HG03064 (cell line): Measurements from ENCODE around the gene RUNX3.
A peak's percentile ranks its signal among the peaks of the same experiment; 100 is the strongest.

Experiments
- ATAC-seq: cut with Tn5 transposase; IDR thresholded peaks from one replicate; pipeline ENCODE4 v1.9.1; 2021; ENCODE audit warnings: low read depth; ENCODE audit not compliant: unreplicated experiment

Gene RUNX3

DNA sequence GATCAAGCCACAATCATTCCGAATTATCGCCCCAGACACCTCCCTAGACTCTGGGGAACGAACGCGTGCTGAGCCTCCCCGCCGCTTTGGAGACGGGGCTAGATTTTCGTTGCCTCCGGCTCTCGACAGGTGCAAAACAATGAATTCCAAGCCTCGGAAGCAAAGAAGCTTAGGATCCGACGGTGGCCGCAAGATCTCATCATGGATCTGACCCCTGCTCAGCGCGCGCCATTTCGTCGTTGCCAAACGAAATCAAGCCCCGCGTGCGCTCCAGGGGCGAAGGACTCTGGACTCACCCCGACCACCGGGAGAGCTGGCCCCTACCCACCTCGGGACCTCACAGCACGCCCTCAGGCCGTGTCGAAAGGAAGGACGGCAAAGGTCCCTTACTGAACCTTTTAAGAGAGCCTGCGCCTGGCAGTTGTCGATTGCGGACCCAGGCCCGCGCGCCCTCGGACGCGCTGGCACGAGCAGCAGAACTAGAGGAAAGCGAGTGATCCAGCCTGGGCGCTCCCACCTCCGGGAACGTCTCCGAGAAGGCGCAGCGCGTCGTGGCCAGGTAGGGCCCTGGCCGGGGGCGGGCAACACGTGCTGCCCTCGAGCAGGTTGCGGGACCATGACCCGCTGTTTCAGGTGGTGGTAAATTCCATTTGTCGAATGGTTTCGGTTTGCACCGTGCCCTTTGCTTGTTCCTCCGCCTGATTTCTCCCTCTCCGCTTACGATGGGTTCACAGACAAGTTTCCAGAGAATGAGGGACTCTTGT is 1.6 kb upstream of the RUNX3 start:
- ATAC-seq, result no peak

DNA sequence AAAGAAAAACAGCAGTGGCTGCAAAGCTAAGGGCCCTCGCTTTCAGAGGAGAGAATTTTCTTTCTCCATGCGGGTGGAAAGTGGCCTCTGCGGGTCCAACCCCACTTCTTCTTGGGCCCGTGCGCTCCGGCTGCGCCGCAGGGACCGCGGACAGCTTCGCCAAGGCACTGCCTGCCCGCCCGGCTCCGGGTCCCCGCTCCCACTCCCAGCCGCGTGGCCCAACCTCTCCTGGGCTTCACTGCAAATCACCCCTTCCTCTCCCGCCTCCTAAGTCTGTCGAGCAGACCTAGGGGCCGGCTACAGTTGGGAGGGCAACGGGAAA is 1.0 kb upstream of the RUNX3 start:
- ATAC-seq, result no peak

DNA sequence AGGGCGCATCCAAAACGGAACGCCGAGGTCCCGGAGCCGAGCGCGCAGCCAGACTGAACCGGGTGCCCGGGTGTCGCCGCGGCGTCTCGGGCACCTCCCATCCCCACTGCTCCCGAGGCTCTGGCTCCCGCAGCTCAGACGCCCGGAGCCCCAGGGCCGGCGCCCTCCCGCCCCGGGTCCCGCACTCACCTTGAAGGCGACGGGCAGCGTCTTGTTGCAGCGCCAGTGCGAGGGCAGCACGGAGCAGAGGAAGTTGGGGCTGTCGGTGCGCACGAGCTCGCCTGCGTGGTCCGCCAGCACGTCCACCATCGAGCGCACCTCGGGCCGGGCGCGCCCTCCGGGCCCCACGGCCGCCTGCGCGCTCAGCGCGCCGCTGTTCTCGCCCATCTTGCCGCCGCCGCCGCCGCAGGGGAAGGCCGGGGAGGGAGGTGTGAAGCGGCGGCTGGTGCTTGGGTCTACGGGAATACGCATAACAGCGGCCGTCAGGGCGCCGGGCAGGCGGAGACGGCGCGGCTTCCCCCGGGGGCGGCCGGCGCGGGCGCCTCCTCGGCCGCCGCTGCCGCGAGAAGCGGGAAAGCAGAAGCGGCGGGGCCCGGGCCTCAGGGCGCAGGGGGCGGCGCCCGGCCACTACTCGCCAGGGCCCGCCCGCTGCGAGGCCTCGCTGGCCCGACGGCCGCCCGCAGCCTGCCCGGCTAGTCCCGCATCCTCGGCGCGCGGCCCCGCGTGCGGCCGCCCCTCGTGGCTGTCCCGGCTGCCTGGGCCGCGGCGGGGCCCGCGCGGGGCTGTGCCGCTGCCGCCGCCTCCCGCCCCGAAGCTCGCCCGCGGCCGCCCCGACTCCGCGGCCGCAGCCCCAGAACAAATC is 447 bp downstream of the RUNX3 start:
- ATAC-seq, result peak; percentile 8

DNA sequence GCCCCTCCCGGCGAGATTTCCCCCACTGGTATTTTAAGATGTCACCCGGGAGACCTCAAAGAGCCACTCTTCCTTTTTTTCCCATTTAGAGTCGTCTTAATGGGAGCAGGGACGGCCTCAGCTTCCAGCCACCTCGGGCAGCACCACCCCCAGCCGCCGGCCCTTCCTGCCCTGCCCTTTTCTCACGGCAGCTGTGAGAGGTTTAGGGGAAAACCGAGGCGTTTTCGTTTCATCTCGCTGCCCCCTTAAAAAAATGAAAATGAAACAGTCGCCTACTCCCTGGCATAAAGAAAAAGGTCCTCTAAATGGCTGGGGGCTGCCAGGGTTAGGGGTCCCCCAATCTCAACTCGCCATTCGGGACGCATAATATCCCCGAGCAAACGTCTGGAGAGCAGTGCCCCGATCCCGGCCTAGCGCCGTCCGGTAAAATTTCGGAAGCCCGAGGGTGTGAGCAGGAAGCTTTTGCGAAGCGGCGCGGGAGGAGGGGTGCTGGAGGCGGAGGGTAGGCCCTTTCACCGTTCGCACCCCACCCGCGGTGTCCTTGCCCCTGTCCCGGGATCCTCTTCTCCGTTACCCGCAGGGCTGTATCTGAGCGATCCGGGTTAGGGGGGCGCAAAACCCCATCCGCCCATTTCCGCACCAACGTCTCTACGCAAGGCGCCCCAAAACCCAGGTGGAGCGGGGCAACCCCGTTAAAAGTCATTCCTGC is 1.2 kb downstream of the RUNX3 start:
- ATAC-seq, result no peak

DNA sequence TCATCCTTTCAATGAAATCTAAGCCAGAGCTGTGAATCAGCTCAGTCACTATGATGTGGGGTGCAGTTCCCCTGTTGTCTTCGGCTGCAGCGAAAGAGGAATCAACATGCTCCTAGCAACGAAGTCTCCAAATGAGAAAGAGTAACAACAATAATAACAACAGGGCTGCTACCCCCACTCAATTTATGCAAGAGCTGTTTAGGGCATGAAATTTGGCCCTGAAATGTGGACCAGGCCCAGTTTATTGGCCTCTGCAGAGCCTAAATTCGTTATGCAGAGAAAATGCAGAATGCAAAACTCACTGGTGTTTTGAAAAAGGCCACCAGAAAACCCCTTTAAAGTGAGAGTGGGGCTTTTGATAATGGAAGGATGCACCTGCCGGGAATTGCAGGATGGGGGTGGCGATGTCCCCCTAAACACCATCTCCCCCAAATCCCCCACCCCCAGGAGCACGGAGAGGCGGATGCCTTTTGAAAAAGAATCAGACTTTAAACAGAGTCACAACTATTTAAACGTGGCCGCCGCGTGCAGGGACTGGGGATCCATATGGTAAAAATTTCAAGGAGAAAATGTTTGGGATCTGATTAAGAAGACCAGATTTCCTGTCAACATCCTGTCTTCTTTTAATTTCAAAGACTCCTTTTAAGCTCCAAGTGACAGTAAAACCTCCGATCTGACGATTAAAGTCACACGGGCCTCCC is 1.9 kb downstream of the RUNX3 start:
- ATAC-seq, result no peak

DNA sequence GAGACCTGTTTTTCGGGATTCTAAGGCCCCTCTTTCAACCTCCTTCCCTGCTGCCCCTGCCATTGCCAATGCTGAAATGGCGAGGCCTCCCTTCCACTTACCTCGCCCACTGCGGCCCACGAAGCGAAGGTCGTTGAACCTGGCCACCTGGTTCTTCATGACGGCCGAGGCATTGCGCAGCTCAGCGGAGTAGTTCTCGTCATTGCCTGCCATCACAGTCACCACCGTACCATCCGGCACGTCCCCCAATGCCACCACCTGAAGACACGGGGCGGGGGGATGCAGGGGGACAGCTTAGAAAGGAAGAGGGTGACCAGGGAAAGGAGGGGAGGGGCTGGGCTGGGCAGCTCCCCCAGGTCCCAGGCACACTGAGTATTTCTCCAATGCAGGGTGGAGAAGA is 2.6 kb downstream of the RUNX3 start:
- no peak for ATAC-seq

DNA sequence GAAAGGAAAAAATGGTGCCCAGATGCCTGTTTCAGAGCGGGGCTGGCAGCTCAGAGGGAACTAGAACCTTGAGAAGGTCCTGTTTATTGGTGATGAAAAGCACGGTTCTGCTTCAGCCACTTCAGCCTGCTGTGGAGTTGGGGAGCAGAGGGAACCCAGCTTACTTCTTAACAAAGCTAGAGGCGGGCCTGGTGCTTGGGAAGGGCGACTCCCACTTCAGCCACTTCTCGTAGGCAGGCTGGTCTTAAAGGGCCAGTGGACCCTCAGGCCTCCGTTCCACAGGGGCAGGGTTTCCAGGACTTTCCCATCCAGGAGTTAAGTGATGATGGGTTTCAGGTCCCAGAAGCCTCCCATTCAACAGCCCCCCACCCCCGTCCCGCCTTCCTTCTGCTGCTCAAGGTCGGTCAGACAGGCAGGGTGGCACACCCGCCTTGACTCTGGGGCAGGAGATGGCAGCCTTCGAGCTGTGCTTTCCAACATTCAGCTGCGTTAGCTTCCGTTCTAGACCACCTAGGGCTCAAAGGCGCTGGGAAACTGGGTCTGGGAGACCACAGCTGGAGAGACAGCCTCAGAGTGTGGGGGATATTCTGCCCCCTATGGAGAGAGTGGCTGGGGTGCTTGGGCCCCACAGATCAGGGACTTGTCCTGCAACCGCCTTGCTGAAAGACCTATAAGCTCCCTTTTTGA is 3.4 kb downstream of the RUNX3 start:
- ATAC-seq, result no peak

DNA sequence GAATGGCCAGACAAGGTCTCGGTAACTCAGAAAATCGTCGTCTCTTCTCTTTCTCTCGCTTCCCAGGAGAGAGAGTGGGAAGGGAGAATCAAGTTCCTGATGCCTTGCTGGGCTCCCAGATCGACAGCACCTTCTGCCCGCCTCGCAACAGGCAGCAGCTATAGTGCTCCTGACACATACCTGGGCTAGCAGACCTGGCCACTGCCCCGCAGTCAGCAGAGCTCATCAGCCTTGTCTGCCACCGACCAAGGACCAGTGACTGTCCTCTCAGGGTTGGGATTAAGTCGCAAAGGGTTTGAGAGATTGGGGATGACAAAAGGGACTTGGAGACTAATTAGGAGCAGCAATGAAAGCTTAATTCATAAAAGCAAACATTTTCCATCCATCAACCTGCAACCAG is 4.1 kb downstream of the RUNX3 start:
- ATAC-seq, result no peak

DNA sequence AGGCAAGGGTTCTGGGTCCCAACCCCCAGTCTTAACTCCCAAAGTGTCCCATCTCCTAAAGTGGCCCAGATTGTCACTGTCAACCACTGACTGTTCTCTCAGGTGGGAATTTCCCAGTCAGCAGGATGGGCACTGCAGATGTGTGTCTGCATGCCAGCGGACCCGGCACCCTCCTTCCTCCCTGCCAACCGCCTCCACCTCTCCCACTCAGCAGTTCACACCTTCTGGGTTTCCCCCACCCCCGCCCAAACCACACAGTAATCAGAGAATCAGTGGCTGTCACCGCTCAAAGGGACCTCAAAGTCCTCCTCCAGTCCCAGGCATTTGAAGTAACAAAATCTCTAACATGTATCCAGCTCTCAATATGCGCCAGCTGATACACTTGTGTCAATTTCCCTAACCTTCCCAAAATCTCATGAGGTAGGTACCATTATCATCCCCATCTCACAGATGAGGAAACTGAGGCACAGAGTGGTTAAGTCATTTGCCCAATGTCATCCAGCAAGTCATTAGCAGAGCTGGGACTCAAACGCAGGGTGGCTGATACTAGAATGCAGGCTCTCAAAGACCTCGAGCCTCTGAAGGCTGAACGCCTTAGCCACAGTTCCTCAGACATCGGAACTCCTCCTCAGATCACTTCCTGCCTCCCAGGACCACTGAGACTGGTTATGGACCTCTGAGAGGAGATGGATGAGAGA is 4.8 kb downstream of the RUNX3 start:
- ATAC-seq, result no peak

DNA sequence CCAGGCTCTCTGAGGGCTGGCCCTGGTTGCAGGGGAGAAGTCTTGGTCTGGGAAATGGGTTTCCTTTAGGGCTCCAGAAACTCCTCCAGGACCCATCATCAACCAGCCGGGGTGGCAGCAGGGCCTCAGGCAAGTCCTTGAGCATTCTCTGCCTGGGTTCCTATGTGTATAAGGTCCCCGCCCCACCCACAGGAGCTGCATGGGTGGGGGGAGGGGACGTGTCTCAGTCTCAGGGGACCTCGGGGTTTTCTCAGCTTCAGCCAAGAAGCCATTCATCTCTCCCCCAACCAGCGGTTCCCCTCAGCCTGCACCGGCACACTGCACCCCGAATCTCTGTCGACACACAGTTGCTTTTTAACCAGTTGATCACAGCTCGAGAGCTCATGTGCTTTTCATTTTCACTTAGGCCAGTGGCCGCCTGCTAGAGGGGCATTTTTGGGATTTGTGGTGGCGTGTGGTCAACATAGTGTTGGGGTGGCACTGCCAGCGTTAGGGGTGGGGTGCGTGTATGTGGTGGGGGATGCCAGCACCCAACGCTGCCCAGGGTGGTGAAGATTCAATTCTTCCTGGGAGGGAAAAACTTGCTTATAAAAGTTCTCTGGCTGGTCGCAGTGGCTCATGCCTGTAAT is 6.5 kb downstream of the RUNX3 start:
- ATAC-seq, result no peak

DNA sequence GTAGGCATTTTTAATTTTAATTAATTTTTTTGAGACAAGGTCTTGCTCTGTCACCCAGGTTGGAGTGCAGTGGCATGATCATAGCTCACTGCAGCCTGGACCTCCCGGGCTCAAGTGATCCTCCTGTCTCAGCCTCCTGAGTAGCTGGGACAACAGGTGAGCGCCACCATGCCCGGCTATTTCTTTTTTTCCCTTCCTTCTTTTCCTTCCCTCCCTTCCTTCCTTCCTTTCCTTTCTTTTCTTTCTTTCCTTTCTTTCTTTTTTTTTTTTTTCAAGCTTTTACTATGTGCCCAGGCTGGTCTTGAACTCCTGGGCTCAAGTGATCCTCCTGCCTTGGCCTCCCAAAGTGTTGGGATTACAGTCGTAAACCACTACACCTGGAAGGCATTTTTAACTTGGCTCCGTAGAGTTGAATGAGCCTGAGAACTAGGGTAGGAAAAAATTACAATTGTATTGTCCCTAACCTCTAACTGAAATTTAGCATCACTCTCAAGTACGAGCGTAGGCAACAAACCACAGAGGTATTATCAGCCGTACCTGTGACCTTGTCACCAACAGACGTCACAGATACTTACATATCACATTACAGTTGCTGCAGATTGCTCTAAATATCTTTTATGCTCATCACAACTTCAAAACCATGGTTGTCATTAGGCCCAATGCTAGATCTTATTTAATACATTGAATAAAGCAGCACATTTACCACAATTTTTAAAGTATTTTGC is 8.0 kb downstream of the RUNX3 start:
- ATAC-seq, result no peak

DNA sequence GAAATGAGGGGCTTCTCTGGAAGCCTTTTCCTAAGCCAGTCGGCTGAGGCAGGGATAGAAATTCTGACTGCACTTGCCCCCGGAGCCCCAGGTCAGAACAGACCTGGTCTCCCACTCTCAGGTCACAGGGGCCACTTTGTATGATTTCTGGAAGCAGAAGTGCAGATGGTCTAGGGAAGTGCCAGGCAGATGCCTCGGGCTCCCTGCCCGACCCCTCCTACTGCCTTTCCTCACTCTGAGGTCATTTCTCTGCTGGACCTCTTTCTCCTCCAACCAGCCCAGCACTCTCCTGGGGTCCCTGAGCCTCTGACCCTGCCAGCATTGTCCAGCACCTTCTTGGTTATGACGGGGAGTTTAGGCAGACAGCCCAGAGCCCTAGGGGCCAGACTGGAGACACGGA is 8.7 kb downstream of the RUNX3 start:
- ATAC-seq, result no peak

DNA sequence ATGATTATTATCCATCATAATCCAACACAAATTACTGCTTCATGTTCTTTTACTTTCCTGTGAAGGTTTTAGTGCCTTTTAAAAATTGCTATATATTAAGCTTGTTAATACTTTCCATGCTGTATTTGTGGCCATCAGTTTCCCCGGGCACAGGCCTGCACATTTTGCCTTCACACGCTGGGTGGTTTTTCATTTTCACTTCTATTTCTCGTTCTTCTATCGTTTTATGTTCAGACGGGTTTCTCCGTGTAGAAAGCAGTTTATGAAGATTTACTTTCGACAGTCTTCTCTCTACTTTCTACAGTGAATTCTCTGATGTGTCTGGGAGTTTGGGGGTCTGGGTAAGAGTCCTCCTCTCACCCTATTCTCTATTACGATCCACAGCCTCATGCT is 9.5 kb downstream of the RUNX3 start:
- no peak for ATAC-seq

DNA sequence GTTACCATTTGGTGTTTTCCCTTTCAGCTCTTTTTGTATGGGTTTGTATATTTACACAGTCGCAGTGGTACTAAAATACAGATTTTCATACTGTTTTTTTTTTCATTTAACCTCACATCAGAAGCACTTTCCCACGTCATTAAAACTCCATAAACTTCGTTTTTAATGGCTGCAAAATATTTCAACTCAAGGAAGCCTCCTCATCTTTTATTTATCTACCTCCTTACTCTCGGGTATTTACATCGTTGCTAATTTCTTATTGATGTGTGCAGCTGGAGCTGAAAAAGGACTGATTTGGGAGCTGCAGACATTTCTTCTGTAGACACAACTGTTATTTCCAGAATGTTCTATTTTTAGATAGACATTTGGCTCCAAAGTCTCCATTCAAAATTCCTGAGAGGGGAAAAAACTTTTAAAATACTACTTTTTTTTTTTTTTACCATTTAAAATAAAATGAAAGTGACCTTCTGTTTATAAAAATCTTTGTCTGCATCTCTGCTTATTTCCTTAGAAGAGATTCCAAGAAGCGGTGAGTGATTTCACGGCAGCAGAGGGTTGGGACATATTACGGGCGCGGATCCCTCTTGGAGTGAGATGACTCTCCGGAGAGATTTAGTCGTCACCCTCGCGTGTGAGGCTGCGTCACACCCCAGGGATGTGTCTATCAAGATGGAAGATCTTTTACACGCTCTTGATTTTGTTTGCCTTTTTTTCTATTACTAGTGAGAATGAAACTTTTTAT is 10.1 kb downstream of the RUNX3 start:
- no peak for ATAC-seq

DNA sequence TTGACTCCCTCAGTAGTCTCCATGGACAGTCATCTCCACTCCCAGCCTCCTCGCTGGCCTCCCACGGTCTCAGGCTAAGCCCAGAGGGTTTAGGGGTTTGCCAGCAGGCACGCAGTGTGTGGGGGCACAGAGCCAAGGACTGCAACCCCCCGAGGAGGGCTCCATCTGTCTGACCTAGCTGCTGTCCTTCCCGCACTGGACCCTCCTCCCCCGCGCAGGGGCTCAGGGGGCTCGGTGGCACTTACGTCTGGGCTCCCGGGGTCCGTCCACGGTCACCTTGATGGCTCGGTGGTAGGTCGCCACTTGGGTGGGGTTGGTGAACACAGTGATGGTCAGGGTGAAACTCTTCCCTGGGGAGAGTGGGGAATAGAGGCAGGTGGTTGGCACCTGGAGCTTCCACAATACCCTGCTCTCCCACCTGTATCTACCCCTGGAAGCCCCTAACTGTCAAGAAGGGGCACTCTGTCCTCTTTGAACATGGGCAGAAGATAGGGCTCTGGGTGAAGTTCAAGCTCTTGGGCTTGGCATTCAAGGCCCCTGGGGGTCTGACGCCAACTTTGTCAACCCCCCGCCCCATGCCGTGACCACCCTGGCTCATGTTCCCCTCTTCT is 11.0 kb downstream of the RUNX3 start:
- no peak for ATAC-seq

DNA sequence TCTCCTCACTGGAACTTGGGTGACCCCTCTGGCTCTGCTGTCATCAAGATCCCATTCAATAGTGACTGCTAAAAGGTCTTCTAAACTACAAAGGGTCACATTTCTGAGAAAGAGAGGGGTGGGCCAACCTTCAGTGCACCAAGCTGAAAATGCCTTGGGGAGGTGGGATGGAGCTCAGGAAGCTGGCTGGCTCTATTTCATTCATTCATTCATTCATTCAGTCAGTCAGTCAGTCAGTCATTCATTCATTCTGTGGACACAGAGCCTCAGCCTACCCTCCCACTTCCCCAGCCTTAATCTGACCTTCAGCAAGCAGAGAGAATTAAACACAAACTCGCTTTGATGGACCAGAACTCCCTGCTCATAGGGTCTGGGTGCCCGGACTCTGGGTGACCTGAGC is 11.7 kb downstream of the RUNX3 start:
- no peak for ATAC-seq

DNA sequence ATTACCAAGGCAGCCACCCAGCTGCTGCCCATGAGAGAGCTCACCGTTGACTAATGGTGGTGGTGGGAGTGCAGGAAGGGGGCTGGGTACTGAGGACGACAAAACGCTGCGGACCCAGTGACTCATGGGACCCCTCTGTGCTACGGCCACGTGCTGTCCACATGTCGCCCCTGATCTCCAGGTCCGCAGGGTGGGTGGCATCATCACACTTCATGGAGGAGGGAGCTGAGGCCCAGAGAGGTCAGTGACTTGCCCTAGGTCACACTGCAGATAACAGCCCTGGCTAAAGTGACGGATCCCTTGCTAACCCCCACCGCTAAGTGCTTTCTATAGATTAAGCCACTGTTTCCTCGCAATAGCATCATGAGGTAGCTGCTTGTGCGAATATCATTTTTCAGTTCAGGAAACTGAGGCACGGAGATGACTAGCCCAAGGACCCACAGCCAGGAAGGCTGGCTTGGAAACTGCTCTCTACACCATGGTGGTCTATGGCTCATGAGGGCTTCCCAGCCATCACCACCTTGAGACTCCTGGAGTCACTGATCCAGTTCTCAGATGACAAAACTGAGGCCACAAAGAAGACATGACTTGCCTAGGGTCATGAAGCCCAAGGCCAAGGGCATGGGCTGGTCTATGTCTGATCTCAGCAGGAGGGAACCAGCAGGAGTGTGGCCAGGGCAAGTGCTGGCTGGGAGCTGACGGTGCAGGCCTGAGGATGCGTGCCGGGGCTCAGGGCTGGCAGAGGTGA is 12.6 kb downstream of the RUNX3 start:
- no peak for ATAC-seq
